H9 (cell line): Measurements from ENCODE around the gene TMEM52B. TPM values are rescaled to one million over a fixed set of nuclear protein-coding genes. Genes with fewer than 3 reads are reported as not detected.

Experiments
- DNase-seq: peaks from one replicate; pipeline ENCODE4 v3.0.0-alpha.2; 2017
- H2AFZ ChIP-seq: one replicate; pipeline ENCODE4 v1.6.1; 2013; ENCODE audit warnings: mild to moderate bottlenecking, low read length, control low read depth, moderate library complexity
- H2AK5ac ChIP-seq: 2 replicates; pipeline ENCODE4 v1.6.1; 2013; ENCODE audit warnings: low read length, control low read depth, mixed read lengths; ENCODE audit not compliant: insufficient read length
- H2BK120ac ChIP-seq: one replicate; pipeline ENCODE4 v1.6.1; 2013; ENCODE audit warnings: low read depth, mild to moderate bottlenecking, low read length, control low read depth, inconsistent platforms; ENCODE audit not compliant: poor library complexity, severe bottlenecking
- H2BK12ac ChIP-seq: 2 replicates; pipeline ENCODE4 v1.6.1; 2013; ENCODE audit warnings: low read length, control low read depth, mixed read lengths, low read depth; ENCODE audit not compliant: insufficient read length
- H2BK15ac ChIP-seq: 2 replicates; pipeline ENCODE4 v1.6.1; 2013; ENCODE audit warnings: low read depth, low read length, control low read depth
- H2BK20ac ChIP-seq: one replicate; pipeline ENCODE4 v1.6.1; 2013; ENCODE audit warnings: low read depth, mild to moderate bottlenecking, low read length, control low read depth, inconsistent platforms; ENCODE audit not compliant: poor library complexity, severe bottlenecking
- H2BK5ac ChIP-seq: 2 replicates; pipeline ENCODE4 v1.6.1; 2013; ENCODE audit warnings: low read length, control low read depth, mixed read lengths; ENCODE audit not compliant: insufficient read length
- H3K14ac ChIP-seq: 2 replicates; pipeline ENCODE4 v1.6.1; 2013; ENCODE audit warnings: low read length, control low read depth; ENCODE audit not compliant: insufficient read depth
- H3K18ac ChIP-seq: 2 replicates; pipeline ENCODE4 v1.6.1; 2013; ENCODE audit warnings: low read depth, mild to moderate bottlenecking, mixed read lengths, low read length, control low read depth; ENCODE audit not compliant: insufficient read length
- H3K23ac ChIP-seq: 2 replicates; pipeline ENCODE4 v1.6.1; 2013; ENCODE audit warnings: low read length, control low read depth, mixed read lengths, low read depth; ENCODE audit not compliant: insufficient read length
- H3K23me2 ChIP-seq: 2 replicates; pipeline ENCODE4 v1.6.1; 2013; ENCODE audit warnings: low read depth, mild to moderate bottlenecking, mixed read lengths, low read length, control low read depth; ENCODE audit not compliant: insufficient read length, poor library complexity, severe bottlenecking
- H3K27ac ChIP-seq: 2 replicates; pipeline ENCODE4 v1.5.1; 2013; ENCODE audit warnings: low read length, control low read depth, mixed read lengths, low read depth; ENCODE audit not compliant: insufficient read length
- H3K27me3 ChIP-seq: 2 replicates; pipeline ENCODE4 v1.6.1; 2013; ENCODE audit warnings: low read length, control low read depth, inconsistent platforms; ENCODE audit not compliant: insufficient read depth
- H3K4ac ChIP-seq: 2 replicates; pipeline ENCODE4 v1.6.1; 2013; ENCODE audit warnings: low read depth, mild to moderate bottlenecking, control low read depth, inconsistent platforms, low read length, moderate library complexity
- H3K4me1 ChIP-seq: 2 replicates; pipeline ENCODE4 v1.6.1; 2013; ENCODE audit warnings: low read length, control low read depth, inconsistent platforms; ENCODE audit not compliant: insufficient read depth
- H3K4me2 ChIP-seq: 2 replicates; pipeline ENCODE4 v1.6.1; 2013; ENCODE audit warnings: low read length, control low read depth, mixed read lengths; ENCODE audit not compliant: insufficient read length, insufficient read depth
- H3K56ac ChIP-seq: 2 replicates; pipeline ENCODE4 v1.6.1; 2013; ENCODE audit warnings: low read depth, mild to moderate bottlenecking, mixed read lengths, low read length, control low read depth; ENCODE audit not compliant: insufficient read length
- H3K79me1 ChIP-seq: 2 replicates; pipeline ENCODE4 v1.6.1; 2013; ENCODE audit warnings: low read depth, mild to moderate bottlenecking, moderate library complexity, low read length, control low read depth, inconsistent platforms; ENCODE audit not compliant: insufficient read depth, poor library complexity, severe bottlenecking
- H3K79me2 ChIP-seq: 2 replicates; pipeline ENCODE4 v1.6.1; 2013; ENCODE audit warnings: low read length, control low read depth, inconsistent platforms; ENCODE audit not compliant: insufficient read depth
- H3K9ac ChIP-seq: 2 replicates; pipeline ENCODE4 v1.6.1; 2013; ENCODE audit warnings: low read length, control low read depth, mixed read lengths; ENCODE audit not compliant: insufficient read length; ENCODE audit errors: extremely low read depth
- H3K9me3 ChIP-seq: one replicate; pipeline ENCODE4 v1.6.1; 2013; ENCODE audit warnings: low read depth, low read length, inconsistent platforms; ENCODE audit not compliant: control insufficient read depth
- H3T11ph ChIP-seq: one replicate; pipeline ENCODE4 v1.6.1; 2013; ENCODE audit warnings: mild to moderate bottlenecking, low read length, control low read depth, inconsistent platforms
- H4K20me1 ChIP-seq: one replicate; pipeline ENCODE4 v1.6.1; 2013; ENCODE audit not compliant: control insufficient read depth, insufficient read length, insufficient read depth
- H4K5ac ChIP-seq: 2 replicates; pipeline ENCODE4 v1.6.1; 2013; ENCODE audit warnings: low read depth, mild to moderate bottlenecking, mixed read lengths, low read length, control low read depth; ENCODE audit not compliant: insufficient read length
- H4K8ac ChIP-seq: replicated peaks from 2 replicates; pipeline ENCODE4 v1.6.1; 2013; ENCODE audit warnings: low read length, control low read depth, mixed read lengths, low read depth; ENCODE audit not compliant: insufficient read length
- H4K91ac ChIP-seq: 2 replicates; pipeline ENCODE4 v1.6.1; 2013; ENCODE audit warnings: low read depth, mild to moderate bottlenecking, moderate library complexity, mixed read lengths, low read length, control low read depth; ENCODE audit not compliant: insufficient read length
- H3K27ac Mint-ChIP-seq, 3 experiments: 2 replicates in 2 of 3; 3 replicates in 1 of 3; pipeline ENCODE4 v1.8.0; 2020 to 2021; ENCODE audit warnings: mixed read lengths in 3 of 3, mild to moderate bottlenecking in 1 of 3, moderate library complexity in 1 of 3
- H3K27me3 Mint-ChIP-seq: 2 replicates; pipeline ENCODE4 v1.8.0; 2021; ENCODE audit warnings: low read depth, mild to moderate bottlenecking, moderate library complexity, mixed read lengths
- H3K36me3 Mint-ChIP-seq, 3 experiments: 2 replicates in 2 of 3; 3 replicates in 1 of 3; pipeline ENCODE4 v1.8.0; 2020 to 2021; ENCODE audit warnings: low read depth in 3 of 3, mixed read lengths in 3 of 3; ENCODE audit not compliant: insufficient read depth in 1 of 3
- H3K4me1 Mint-ChIP-seq, 2 experiments: 2 replicates each; pipeline ENCODE4 v1.8.0; 2020; ENCODE audit warnings: mixed read lengths in 2 of 2
- H3K4me3 Mint-ChIP-seq, 2 experiments: 2 replicates in 1 of 2; 3 replicates in 1 of 2; pipeline ENCODE4 v1.8.0; 2020 to 2021; ENCODE audit warnings: mild to moderate bottlenecking in 2 of 2, mixed read lengths in 2 of 2, moderate library complexity in 1 of 2
- H3K9me3 Mint-ChIP-seq, 2 experiments: 2 replicates in 1 of 2; 3 replicates in 1 of 2; pipeline ENCODE4 v1.8.0; 2020; ENCODE audit warnings: mild to moderate bottlenecking in 2 of 2, mixed read lengths in 2 of 2, moderate library complexity in 1 of 2
- WGBS: extraction: QIAGEN DNeasy Blood & Tissue Kit; methylation state at CpG from one replicate; pipeline ENCODE4 v1.1.7; 2013; ENCODE audit warnings: missing lambda C conversion rate, low lambda C conversion rate, mixed read lengths; ENCODE audit not compliant: insufficient read length; ENCODE audit errors: extremely low coverage; 5-methylcytosine and 5-hydroxymethylcytosine counted together
- total RNA-seq: library from RNA; stranded (reverse); gene quantifications from 2 replicates; pipeline ENCODE4 v1.2.1, GENCODE V29; 2021
- TF ChIP-seq, protein P1 (sequence below): fragments of 200-600 bp; sonication (generic); conservative IDR thresholded peaks from 3 replicates; pipeline ENCODE4 v1.8.0; 2021; ENCODE audit warnings: antibody characterized with exemption, mild to moderate bottlenecking

The TMEM52B gene
- total RNA-seq, 1 experiment from 2014 or later: not detected

DNA sequence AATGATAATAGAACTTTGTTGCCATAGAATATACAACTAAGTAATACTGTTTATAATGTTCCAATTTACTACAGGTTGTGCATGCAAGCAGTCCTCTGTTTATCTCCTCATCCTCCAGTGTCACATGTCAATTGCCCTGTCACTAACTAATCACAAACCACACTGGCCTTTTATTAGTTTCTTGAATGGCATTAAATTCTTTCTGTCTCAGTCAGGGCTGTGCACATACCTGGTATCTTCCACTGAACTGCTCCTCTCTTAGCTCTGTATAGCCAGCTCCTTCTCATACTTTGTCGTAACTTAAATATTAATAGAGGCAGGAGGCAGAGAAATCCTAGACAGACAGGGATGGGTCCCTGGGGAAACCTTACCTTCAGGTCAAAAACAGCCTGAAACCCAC lies 57.9 kb downstream of the TMEM52B start:
- Histone ChIP-seq H2BK120ac (no peak overlapping the region), H3K27me3 (no peaks in the 10 kb centered on the region), H2BK15ac (no peak overlapping the region), H3K9me3 (peaks cover 7% of the 10 kb centered on the region), H3K56ac (no peak overlapping the region), H3K23me2 (no peaks in the 10 kb centered on the region), H2BK12ac (no peak overlapping the region), H3K23ac (no peak overlapping the region), H3K79me2 (no peaks in the 10 kb centered on the region), H3K27ac (no peak overlapping the region), H2AFZ (no peak overlapping the region), H3K4me2 (no peak overlapping the region), H3K9ac (no peak overlapping the region), H3T11ph (no peak overlapping the region), H3K14ac (no peak overlapping the region), H4K5ac (no peak overlapping the region), H2AK5ac (no peak overlapping the region), H3K4ac (no peak overlapping the region), H4K20me1 (no peaks in the 10 kb centered on the region), H3K79me1 (no peaks in the 10 kb centered on the region), H3K18ac (no peak overlapping the region), H4K8ac (no peak overlapping the region), H3K4me1 (no peaks in the 10 kb centered on the region), H2BK5ac (no peak overlapping the region), H2BK20ac (no peak overlapping the region), H4K91ac (no peak overlapping the region)
- WGBS: no CpG with 5 or more reads among the region's 1 CpG
- H3K4me1 Mint-ChIP-seq: peaks cover 5 to 6% of the 10 kb centered on the region in 2 experiments
- DNase-seq: no peak
- no peak overlapping the region for H3K4me3 Mint-ChIP-seq
- TF ChIP-seq, protein P1, sequence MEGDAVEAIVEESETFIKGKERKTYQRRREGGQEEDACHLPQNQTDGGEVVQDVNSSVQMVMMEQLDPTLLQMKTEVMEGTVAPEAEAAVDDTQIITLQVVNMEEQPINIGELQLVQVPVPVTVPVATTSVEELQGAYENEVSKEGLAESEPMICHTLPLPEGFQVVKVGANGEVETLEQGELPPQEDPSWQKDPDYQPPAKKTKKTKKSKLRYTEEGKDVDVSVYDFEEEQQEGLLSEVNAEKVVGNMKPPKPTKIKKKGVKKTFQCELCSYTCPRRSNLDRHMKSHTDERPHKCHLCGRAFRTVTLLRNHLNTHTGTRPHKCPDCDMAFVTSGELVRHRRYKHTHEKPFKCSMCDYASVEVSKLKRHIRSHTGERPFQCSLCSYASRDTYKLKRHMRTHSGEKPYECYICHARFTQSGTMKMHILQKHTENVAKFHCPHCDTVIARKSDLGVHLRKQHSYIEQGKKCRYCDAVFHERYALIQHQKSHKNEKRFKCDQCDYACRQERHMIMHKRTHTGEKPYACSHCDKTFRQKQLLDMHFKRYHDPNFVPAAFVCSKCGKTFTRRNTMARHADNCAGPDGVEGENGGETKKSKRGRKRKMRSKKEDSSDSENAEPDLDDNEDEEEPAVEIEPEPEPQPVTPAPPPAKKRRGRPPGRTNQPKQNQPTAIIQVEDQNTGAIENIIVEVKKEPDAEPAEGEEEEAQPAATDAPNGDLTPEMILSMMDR: no peak
- peaks cover 13 to 35% (median 18%) of the 10 kb centered on the region in 3 experiments for H3K36me3 Mint-ChIP-seq
- H3K27me3 Mint-ChIP-seq: no peaks in the 10 kb centered on the region; the same call in 1 of the 2 replicates
- no peak overlapping the region for H3K27ac Mint-ChIP-seq
- peaks cover 33 to 35% of the 10 kb centered on the region in 2 experiments for H3K9me3 Mint-ChIP-seq
